HG03135 (cell line): ENCODE results near the gene ITGAE.

Source experiments
- ATAC-seq: cut with Tn5 transposase; IDR thresholded peaks from one replicate; pipeline ENCODE4 v1.9.1; 2021; ENCODE audit warnings: mild to moderate bottlenecking, moderate library complexity; ENCODE audit not compliant: unreplicated experiment

The ITGAE gene

GRCh38 chr17:3678095-3678820 is 122.7 kb downstream of the ITGAE start:
- no peak for ATAC-seq

GRCh38 chr17:3675886-3676285 is 125.1 kb downstream of the ITGAE start:
- ATAC-seq: no peak

GRCh38 chr17:3672571-3672970 is 128.4 kb downstream of the ITGAE start:
- no peak for ATAC-seq

- no peak for ATAC-seq
Observed at GRCh38 chr17:3669548-3669947, 131.4 kb downstream of the ITGAE start.

- peak; percentile 2 for ATAC-seq
Observed at GRCh38 chr17:3669085-3669347, 132.0 kb downstream of the ITGAE start.

GRCh38 chr17:3668279-3669084 is 132.5 kb downstream of the ITGAE start, which contains the start of the genes EMC6 and TAX1BP3:
TSS of gene EMC6 (plus strand) at chr17:3668812. CDS start at chr17:3669147, 335 bp downstream.
TSS of gene TAX1BP3 (minus strand) at chr17:3668578. CDS start at chr17:3668526, 52 bp downstream.
- peak; percentile 83 for ATAC-seq

GRCh38 chr17:3667366-3668278 is 133.4 kb downstream of the ITGAE start:
- ATAC-seq: peak; percentile 10

- no peak for ATAC-seq
Observed at GRCh38 chr17:3666516-3666915, 134.5 kb downstream of the ITGAE start.

- ATAC-seq: no peak
Observed at GRCh38 chr17:3665834-3666233, 135.2 kb downstream of the ITGAE start.
